DOHH2 (cell line): ENCODE results near the gene MAPKAPK2.

Experiments used
- H3F3A ChIP-seq: fragments of 200-600 bp; sonication (generic), shearing (Covaris generic); 2 replicates; pipeline ENCODE4 v1.6.0; 2016; ENCODE audit warnings: antibody characterized with exemption, mild to moderate bottlenecking; ENCODE audit not compliant: control insufficient read depth, insufficient read depth
- H3K27ac ChIP-seq: fragments of 200-600 bp; sonication (generic); 2 replicates; pipeline ENCODE4 v1.5.1; 2014; ENCODE audit warnings: low read depth, mild to moderate bottlenecking, low read length, moderate library complexity
- H3K27me3 ChIP-seq: fragments of 200-600 bp; sonication (generic); 2 replicates; pipeline ENCODE4 v1.6.1; 2014; ENCODE audit warnings: mild to moderate bottlenecking, low read length, mixed read lengths; ENCODE audit not compliant: control insufficient read depth
- H3K36me3 ChIP-seq: fragments of 200-600 bp; sonication (generic); 2 replicates; pipeline ENCODE4 v1.6.1; 2014; ENCODE audit warnings: mild to moderate bottlenecking, low read length, moderate library complexity, mixed read lengths; ENCODE audit not compliant: control insufficient read depth
- H3K4me1 ChIP-seq: fragments of 200-600 bp; sonication (generic); 2 replicates; pipeline ENCODE4 v1.6.1; 2014; ENCODE audit warnings: mild to moderate bottlenecking, low read length, mixed read lengths; ENCODE audit not compliant: control insufficient read depth
- H3K4me2 ChIP-seq: fragments of 200-600 bp; sonication (generic); 2 replicates; pipeline ENCODE4 v1.6.0; 2014; ENCODE audit warnings: mild to moderate bottlenecking, low read length, moderate library complexity
- H3K4me3 ChIP-seq: fragments of 200-600 bp; sonication (generic); 2 replicates; pipeline ENCODE4 v1.5.1; 2014; ENCODE audit warnings: mild to moderate bottlenecking, low read length, mixed read lengths
- H3K79me2 ChIP-seq: fragments of 200-600 bp; sonication (generic); 2 replicates; pipeline ENCODE4 v1.6.1; 2014; ENCODE audit warnings: mild to moderate bottlenecking, low read length, mixed read lengths; ENCODE audit not compliant: control insufficient read depth
- H3K9me2 ChIP-seq: fragments of 200-600 bp; sonication (generic); replicated peaks from 2 replicates; pipeline ENCODE4 v1.6.1; 2014; ENCODE audit warnings: mild to moderate bottlenecking, low read length, mixed read lengths; ENCODE audit not compliant: control insufficient read depth
- H3K9me3 ChIP-seq: fragments of 200-600 bp; sonication (generic); 2 replicates; pipeline ENCODE4 v1.6.1; 2014; ENCODE audit warnings: antibody characterized with exemption, low read length, mixed read lengths; ENCODE audit not compliant: control insufficient read depth, insufficient read depth
- H4K20me1 ChIP-seq: fragments of 200-600 bp; sonication (generic); 2 replicates; pipeline ENCODE4 v1.6.0; 2014; ENCODE audit warnings: low read depth, mild to moderate bottlenecking, antibody characterized with exemption, low read length, moderate library complexity; ENCODE audit not compliant: control insufficient read depth, insufficient read depth
- EZH2phosphoT487 ChIP-seq: fragments of 200-600 bp; sonication (generic); IDR thresholded peaks from 2 replicates; pipeline ENCODE4 v1.6.1; 2017; ENCODE audit warnings: borderline replicate concordance, mild to moderate bottlenecking, antibody characterized with exemption, low read length, moderate library complexity, mixed read lengths
- TF ChIP-seq, protein P1 (sequence below): fragments of 200-600 bp; sonication (generic); IDR thresholded peaks from one replicate; pipeline ENCODE4 v1.5.1; 2014; ENCODE audit warnings: antibody characterized with exemption, mild to moderate bottlenecking, low read depth, low read length; ENCODE audit not compliant: poor library complexity, severe bottlenecking

MAPKAPK2 gene

DNA sequence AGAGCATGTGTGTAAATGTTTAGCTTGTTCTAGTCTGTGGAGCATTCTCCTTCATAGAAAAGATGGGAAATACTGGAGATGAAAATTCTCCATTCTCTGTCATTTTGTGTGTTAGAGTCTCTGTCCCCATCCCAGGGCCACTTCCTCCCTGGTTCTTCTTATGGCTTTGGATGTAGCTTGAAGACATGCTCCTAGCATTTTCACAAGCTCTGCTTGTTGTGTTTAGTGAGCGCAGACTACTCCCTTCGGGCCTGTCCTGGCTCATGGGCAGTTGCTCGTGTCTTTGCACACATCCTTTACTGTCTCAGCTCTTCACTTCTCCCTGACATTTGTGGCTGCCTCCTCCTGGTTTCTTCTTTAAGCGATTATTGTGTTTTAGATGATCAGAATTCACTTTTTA lies 30.4 kb downstream of the MAPKAPK2 start:
- Histone ChIP-seq H3K4me1 (peaks cover 31% of the 10 kb centered on the region), H3K27ac (no peak overlapping the region)

DNA sequence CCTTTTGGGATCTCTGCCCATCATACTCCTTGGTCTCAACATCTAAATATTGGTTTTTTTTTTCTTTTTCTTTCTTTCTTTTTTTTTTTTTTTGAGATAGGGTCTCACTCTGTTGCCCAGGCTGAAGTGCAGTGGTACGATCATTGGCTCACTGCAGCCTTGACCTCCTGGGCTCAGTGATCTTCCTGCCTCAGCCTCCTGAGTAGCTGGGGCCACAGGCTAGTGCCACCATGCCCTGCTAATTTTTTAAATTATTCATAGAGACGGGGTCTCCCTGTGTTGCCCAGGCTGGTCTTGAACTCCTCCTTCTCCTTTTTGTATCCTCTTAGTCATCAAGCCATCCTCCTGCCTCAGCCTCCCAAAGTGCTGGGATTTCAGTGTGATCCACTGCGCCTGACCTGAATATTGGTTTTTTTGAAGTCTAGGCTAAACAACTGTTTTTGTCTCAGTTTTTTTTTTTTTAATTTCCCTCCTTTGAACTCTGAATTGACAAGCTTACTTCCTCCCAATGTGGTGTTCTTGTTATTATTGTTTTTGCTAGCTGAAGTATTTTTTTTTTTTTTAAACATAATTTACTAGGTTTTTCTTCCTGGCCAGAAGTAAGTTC lies 30.9 kb downstream of the MAPKAPK2 start:
- H3K9me3 ChIP-seq: no peaks in the 10 kb centered on the region
- H3K79me2 ChIP-seq: peaks cover 73% of the 10 kb centered on the region
- H3F3A ChIP-seq: no peaks in the 10 kb centered on the region
- no peaks in the 10 kb centered on the region for H3K36me3 ChIP-seq
- H3K4me2 ChIP-seq: no peak overlapping the region
- no peaks in the 10 kb centered on the region for H3K9me2 ChIP-seq
- no peak overlapping the region for H3K4me3 ChIP-seq
- peaks cover 28% of the 10 kb centered on the region for H3K4me1 ChIP-seq
- H3K27me3 ChIP-seq: no peaks in the 10 kb centered on the region
- no peak overlapping the region for H3K27ac ChIP-seq
- peaks cover 6% of the 10 kb centered on the region; the same call in 1 of the 2 replicates for H4K20me1 ChIP-seq
- TF ChIP-seq EZH2phosphoT487: no peak
- TF ChIP-seq, protein P1, sequence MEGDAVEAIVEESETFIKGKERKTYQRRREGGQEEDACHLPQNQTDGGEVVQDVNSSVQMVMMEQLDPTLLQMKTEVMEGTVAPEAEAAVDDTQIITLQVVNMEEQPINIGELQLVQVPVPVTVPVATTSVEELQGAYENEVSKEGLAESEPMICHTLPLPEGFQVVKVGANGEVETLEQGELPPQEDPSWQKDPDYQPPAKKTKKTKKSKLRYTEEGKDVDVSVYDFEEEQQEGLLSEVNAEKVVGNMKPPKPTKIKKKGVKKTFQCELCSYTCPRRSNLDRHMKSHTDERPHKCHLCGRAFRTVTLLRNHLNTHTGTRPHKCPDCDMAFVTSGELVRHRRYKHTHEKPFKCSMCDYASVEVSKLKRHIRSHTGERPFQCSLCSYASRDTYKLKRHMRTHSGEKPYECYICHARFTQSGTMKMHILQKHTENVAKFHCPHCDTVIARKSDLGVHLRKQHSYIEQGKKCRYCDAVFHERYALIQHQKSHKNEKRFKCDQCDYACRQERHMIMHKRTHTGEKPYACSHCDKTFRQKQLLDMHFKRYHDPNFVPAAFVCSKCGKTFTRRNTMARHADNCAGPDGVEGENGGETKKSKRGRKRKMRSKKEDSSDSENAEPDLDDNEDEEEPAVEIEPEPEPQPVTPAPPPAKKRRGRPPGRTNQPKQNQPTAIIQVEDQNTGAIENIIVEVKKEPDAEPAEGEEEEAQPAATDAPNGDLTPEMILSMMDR: no peak

More for the DNA sequence above, 30.4 kb downstream of the MAPKAPK2 start:
- TF ChIP-seq, protein P1: no peak
- no peaks in the 10 kb centered on the region for H3K9me3 ChIP-seq
- no peaks in the 10 kb centered on the region for H3K9me2 ChIP-seq
- peaks cover 8% of the 10 kb centered on the region; the same call in 1 of the 2 replicates for H4K20me1 ChIP-seq
- no peaks in the 10 kb centered on the region for H3K27me3 ChIP-seq
- H3K36me3 ChIP-seq: no peaks in the 10 kb centered on the region
- H3K4me3 ChIP-seq: no peak overlapping the region
- no peaks in the 10 kb centered on the region for H3F3A ChIP-seq
- no peak overlapping the region for H3K4me2 ChIP-seq
- H3K79me2 ChIP-seq: peaks cover 78% of the 10 kb centered on the region

DNA sequence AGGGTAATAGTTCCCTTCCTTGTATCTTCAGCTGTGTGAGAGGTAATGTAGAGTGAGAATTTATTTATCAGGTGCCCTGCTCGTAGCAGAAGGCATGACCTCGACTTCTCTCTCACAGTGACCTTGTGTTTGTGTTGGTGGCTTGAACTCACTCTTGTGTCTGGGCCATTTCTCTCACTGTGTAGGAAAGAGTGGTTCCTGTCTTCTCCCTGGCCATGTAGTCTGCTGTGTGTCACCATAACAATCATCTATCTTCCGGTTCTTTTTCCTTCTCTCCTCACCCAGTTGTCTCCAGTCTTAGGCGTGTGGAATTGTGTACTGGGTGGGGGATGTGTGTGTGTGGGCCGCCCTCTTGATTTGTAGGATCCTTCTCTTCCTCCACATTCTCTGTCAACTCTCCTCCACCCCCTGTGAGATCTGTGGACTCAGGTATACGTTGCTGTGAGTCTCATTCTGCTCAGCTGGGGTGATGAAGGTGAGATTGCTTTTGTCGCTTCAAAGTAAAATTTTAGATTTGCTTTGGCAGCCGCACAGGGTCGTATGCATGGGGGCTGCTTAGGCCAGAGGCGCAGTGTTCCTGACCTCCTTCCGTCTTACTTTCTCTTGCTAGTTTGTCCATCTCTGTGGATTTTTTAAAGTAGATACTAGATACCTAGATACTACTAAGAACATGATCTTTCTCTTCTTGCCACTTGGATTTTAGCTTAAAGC lies 31.6 kb downstream of the MAPKAPK2 start:
- no peaks in the 10 kb centered on the region for H3K9me3 ChIP-seq
- H3K9me2 ChIP-seq: no peaks in the 10 kb centered on the region
- H3K27ac ChIP-seq: no peak overlapping the region
- no peak overlapping the region for H3K4me3 ChIP-seq
- TF ChIP-seq EZH2phosphoT487: no peak
- TF ChIP-seq, protein P1: no peak
- no peak overlapping the region for H3K4me2 ChIP-seq
- peaks cover 69% of the 10 kb centered on the region for H3K79me2 ChIP-seq
- H3K27me3 ChIP-seq: no peaks in the 10 kb centered on the region
- peaks cover 28% of the 10 kb centered on the region for H3K4me1 ChIP-seq
- H3K36me3 ChIP-seq: no peaks in the 10 kb centered on the region
- no peaks in the 10 kb centered on the region for H3F3A ChIP-seq
- H4K20me1 ChIP-seq: peaks cover 6% of the 10 kb centered on the region; the same call in 1 of the 2 replicates
